SK-N-SH (cell line): ENCODE measurements around the gene USF3. TPM values are rescaled to one million over a fixed set of nuclear protein-coding genes. Genes with fewer than 3 reads are reported as not detected.

ENCODE experiments used
- CTCF ChIA-PET: fragments of 300-600, 350-600 bp; formaldehyde crosslinking; extraction: SDS; loops from one replicate; lab custom pipeline; 2021; lab: Yijun Ruan, JAX
- POLR2A ChIA-PET: fragments of 350-600 bp; sonication (Branson Sonifier 250); formaldehyde crosslinking; extraction: SDS; loops from one replicate; lab custom pipeline; 2020; ENCODE audit warnings: antibody characterized with exemption, inconsistent platforms; lab: Yijun Ruan, JAX
- DNase-seq: peaks from one replicate; pipeline ENCODE4 v3.0.0; 2012
- H2AFZ ChIP-seq: fragments of 200-600 bp; sonication (generic); 2 replicates; pipeline ENCODE4 v1.8.1; 2016; ENCODE audit warnings: antibody characterized with exemption, mild to moderate bottlenecking, low read depth
- H3F3A ChIP-seq: fragments of 200-600 bp; sonication (generic); replicated peaks from 2 replicates; pipeline ENCODE3; 2016; ENCODE audit warnings: antibody characterized with exemption, mild to moderate bottlenecking; ENCODE audit not compliant: insufficient read depth
- H3K27ac ChIP-seq, 2 experiments: fragments of 200-500 bp in 1 of 2; fragments of 200-600 bp in 1 of 2; sonication (Bioruptor generic) in 1 of 2; sonication (generic), shearing (Covaris generic) in 1 of 2; 2 replicates each; pipeline versions ENCODE4 v1.5.1 to v1.6.1; 2014 to 2016; ENCODE audit warnings: low read depth in 2 of 2, inconsistent platforms in 1 of 2, low read length in 1 of 2, mild to moderate bottlenecking in 1 of 2, mixed read lengths in 1 of 2
- H3K27me3 ChIP-seq: fragments of 200-600 bp; sonication (generic), shearing (Covaris generic); 2 replicates; pipeline ENCODE4 v1.6.1; 2016; ENCODE audit warnings: mixed run types; ENCODE audit not compliant: insufficient read depth
- H3K36me3 ChIP-seq, 2 experiments: fragments of 200-500 bp in 1 of 2; fragments of 200-600 bp in 1 of 2; sonication (Bioruptor generic) in 1 of 2; sonication (generic) in 1 of 2; replicated peaks in 1 of 2; 2 replicates each; pipeline versions ENCODE3 to v1.5.1; 2014 to 2016; ENCODE audit warnings: low read length in 1 of 2, mild to moderate bottlenecking in 1 of 2; ENCODE audit not compliant: insufficient read depth in 2 of 2, control insufficient read depth in 1 of 2
- H3K4me1 ChIP-seq, 2 experiments: fragments of 200-500 bp in 1 of 2; fragments of 200-600 bp in 1 of 2; sonication (Bioruptor generic) in 1 of 2; sonication (generic), shearing (Covaris generic) in 1 of 2; 2 replicates each; pipeline versions ENCODE4 v1.5.1 to v1.6.1; 2014 to 2016; ENCODE audit warnings: low read depth in 1 of 2, low read length in 1 of 2, mixed run types in 1 of 2; ENCODE audit not compliant: insufficient read depth in 2 of 2, control insufficient read depth in 1 of 2
- H3K4me2 ChIP-seq: fragments of 200-600 bp; sonication (generic), shearing (Covaris generic); 2 replicates; pipeline ENCODE4 v1.6.1; 2017; ENCODE audit warnings: mixed run types
- H3K4me3 ChIP-seq, 2 experiments: fragments of 200-500 bp in 1 of 2; fragments of 200-600 bp in 1 of 2; sonication (Bioruptor generic) in 1 of 2; sonication (generic), shearing (Covaris generic) in 1 of 2; 2 replicates each; pipeline versions ENCODE4 v1.5.1 to v1.8.1; 2014 to 2016; ENCODE audit warnings: low read depth in 2 of 2, inconsistent platforms in 1 of 2, low read length in 1 of 2, mild to moderate bottlenecking in 1 of 2, mixed read lengths in 1 of 2, moderate library complexity in 1 of 2
- H3K79me2 ChIP-seq: fragments of 200-600 bp; sonication (generic); 2 replicates; pipeline ENCODE4 v1.8.1; 2017; ENCODE audit warnings: mild to moderate bottlenecking; ENCODE audit not compliant: insufficient read depth
- H3K9ac ChIP-seq: fragments of 200-600 bp; sonication (generic); 2 replicates; pipeline ENCODE4 v1.6.1; 2017; ENCODE audit warnings: mixed run types
- H3K9me2 ChIP-seq: fragments of 200-600 bp; sonication (generic); 2 replicates; pipeline ENCODE4 v1.6.1; 2017; ENCODE audit warnings: mixed run types
- H3K9me3 ChIP-seq: fragments of 200-600 bp; sonication (generic); 2 replicates; pipeline ENCODE4 v1.6.1; 2017; ENCODE audit warnings: mixed run types, mild to moderate bottlenecking, moderate library complexity
- H4K20me1 ChIP-seq: fragments of 200-600 bp; sonication (generic); 2 replicates; pipeline ENCODE4 v1.6.1; 2017; ENCODE audit warnings: mild to moderate bottlenecking, mixed run types; ENCODE audit not compliant: insufficient read depth
- CHD2 ChIP-seq: fragments of 150-350 bp; IDR thresholded peaks from 2 replicates; pipeline ENCODE4 v1.6.1; 2018; ENCODE audit warnings: low read length; ENCODE audit not compliant: partially characterized antibody
- EZH2phosphoT487 ChIP-seq: fragments of 200-600 bp; sonication (generic); IDR thresholded peaks from 2 replicates; pipeline ENCODE4 v1.6.1; 2017; ENCODE audit warnings: low read depth, mixed run types, mild to moderate bottlenecking, antibody characterized with exemption, moderate library complexity, borderline replicate concordance
- FOSL2 ChIP-seq: IDR thresholded peaks from 2 replicates; pipeline ENCODE4 v1.4.0; 2012; ENCODE audit warnings: low read depth, mild to moderate bottlenecking, moderate library complexity, borderline replicate concordance
- FOXM1 ChIP-seq: IDR thresholded peaks from 2 replicates; pipeline ENCODE4 v1.4.0; 2012; ENCODE audit warnings: low read depth, mild to moderate bottlenecking
- GABPA ChIP-seq: IDR thresholded peaks from 2 replicates; pipeline ENCODE4 v1.4.0; 2012; ENCODE audit warnings: low read depth, mild to moderate bottlenecking
- GATA2 ChIP-seq: sonication (generic); formaldehyde crosslinking; IDR thresholded peaks from 2 replicates; pipeline ENCODE4 v1.5.0; 2020; ENCODE audit warnings: mild to moderate bottlenecking, missing genetic modification reagents
- NFIC ChIP-seq: IDR thresholded peaks from 2 replicates; pipeline ENCODE4 v1.4.0; 2012; ENCODE audit warnings: borderline replicate concordance
- RAD21 ChIP-seq: IDR thresholded peaks from 2 replicates; pipeline ENCODE4 v1.6.1; 2012; ENCODE audit warnings: mild to moderate bottlenecking, low read length
- RCOR1 ChIP-seq: fragments of 150-350 bp; IDR thresholded peaks from 2 replicates; pipeline ENCODE4 v1.6.1; 2017; ENCODE audit warnings: antibody characterized with exemption, low read length
- RFX5 ChIP-seq: IDR thresholded peaks from 2 replicates; pipeline ENCODE4 v1.6.1; 2012; ENCODE audit warnings: mild to moderate bottlenecking, improper control_type of control experiment, low read length
- TAF1 ChIP-seq: IDR thresholded peaks from 2 replicates; pipeline ENCODE4 v1.6.1; 2012; ENCODE audit warnings: low read depth, mild to moderate bottlenecking, low read length, moderate library complexity, borderline replicate concordance
- TCF12 ChIP-seq: IDR thresholded peaks from 2 replicates; pipeline ENCODE4 v1.4.0; 2012
- TEAD4 ChIP-seq: IDR thresholded peaks from 2 replicates; pipeline ENCODE4 v1.4.0; 2012; ENCODE audit warnings: mild to moderate bottlenecking, borderline replicate concordance; ENCODE audit not compliant: insufficient read depth
- WGBS: methylation state at CpG from one replicate; pipeline ENCODE4 v1.1.6; 2017; ENCODE audit warnings: low lambda C conversion rate; 5-methylcytosine and 5-hydroxymethylcytosine counted together
- polyA plus RNA-seq, 3 experiments: library from polyadenylated mRNA; depleted of rRNA; stranded (reverse); fragments of >200 nt; gene quantifications; 2 replicates each; pipeline ENCODE4 v1.2.3, GENCODE V29; 2012
- TF ChIP-seq, protein P1 (sequence below): IDR thresholded peaks from 2 replicates; pipeline ENCODE4 v1.4.0; 2012; ENCODE audit warnings: low read depth
- TF ChIP-seq, protein P2 (sequence below): IDR thresholded peaks from 2 replicates; pipeline ENCODE4; 2012
- TF ChIP-seq, protein P3 (sequence below): fragments of 150-350 bp; IDR thresholded peaks from 2 replicates; pipeline ENCODE4 v1.6.1; 2016; ENCODE audit warnings: mild to moderate bottlenecking, low read depth, low read length
- TF ChIP-seq, protein P4 (sequence below): IDR thresholded peaks from 2 replicates; pipeline ENCODE4 v1.6.1; 2012; ENCODE audit warnings: mild to moderate bottlenecking, low read depth, low read length, moderate library complexity

The USF3 gene
- polyA plus RNA-seq, 1 of the 3 experiments (the other 2 are of a cell fraction), result 3.1 TPM

DNA sequence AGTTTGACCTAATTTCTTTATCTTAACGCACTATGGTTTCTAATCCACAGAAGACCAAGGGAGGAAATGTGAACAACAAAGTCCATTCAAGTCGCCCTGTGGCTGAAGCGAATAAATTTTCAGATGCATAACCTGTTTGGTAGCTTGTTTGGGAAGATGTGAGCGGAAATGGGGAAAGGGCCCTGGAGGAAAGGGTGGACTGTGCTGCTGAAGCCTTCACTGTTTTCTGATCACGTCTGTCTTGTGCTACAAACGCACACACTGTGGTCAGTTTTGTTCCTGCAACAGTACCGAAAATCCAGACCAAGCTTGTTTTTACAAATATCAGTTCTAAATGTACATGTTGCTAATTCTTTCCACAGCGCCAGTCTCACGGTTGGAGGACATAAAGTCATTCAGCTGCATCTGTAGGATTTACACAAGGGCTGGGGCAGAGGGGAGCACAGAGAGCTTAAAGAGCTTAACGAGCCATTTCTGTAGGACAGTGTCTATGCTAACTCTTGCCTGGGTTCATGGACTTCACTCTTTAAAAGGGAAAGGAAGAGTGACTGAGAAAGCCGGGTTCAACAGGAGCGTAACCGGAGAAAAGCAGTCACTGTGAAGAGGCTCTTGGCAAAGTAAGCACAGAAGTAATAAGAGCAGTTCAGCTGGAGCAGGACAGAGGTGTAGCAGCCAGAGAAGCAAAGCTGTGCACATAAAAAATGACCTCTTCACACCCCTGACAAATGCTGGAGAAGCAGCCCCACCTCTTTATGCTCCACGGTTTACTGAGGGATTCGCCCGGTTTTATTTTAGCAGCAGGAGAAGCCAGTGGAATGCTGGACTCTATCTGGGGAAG is 66.6 kb downstream of the USF3 start (continued):
- TF ChIP-seq TEAD4 (no peak), RAD21 (no peak), TAF1 (no peak), GABPA (no peak)
- TF ChIP-seq, all 33 proteins: peak for 0

DNA sequence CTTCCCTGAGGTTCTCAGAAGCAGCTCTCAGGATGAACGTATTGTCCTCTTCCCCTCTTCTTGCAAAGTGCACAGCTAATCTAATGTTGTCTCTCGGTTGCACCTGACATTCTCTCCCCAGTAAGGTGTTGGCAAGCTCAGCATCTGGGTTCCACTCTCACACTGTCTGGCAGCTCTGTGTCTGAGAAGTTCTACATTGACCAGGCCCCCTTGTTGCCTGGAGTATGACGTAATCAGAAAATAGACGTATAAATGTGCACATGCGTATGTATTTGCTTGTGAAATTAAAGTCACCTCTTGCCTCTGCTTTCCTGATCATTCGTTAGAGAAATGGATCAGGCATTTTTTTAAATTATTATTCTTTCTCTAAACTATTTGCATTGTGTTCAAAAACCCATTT is 67.7 kb downstream of the USF3 start:
- H3K4me1 ChIP-seq, result no peaks in the 10 kb centered on the region
- H3K27ac ChIP-seq, result no peak overlapping the region
- H3K4me2 ChIP-seq, result no peak overlapping the region
- no peaks in the 10 kb centered on the region for H3K9me2 ChIP-seq
- H3K36me3 ChIP-seq, result no peaks in the 10 kb centered on the region
- 69% methylated on average over 6 of the region's 6 CpGs for WGBS
- TF ChIP-seq RFX5 (no peak), FOXM1 (no peak), NFIC (no peak), FOSL2 (no peak), GATA2 (no peak), RCOR1 (no peak), CHD2 (no peak), EZH2phosphoT487 (no peak), TCF12 (no peak), GABPA (no peak)
- TF ChIP-seq, protein P1, sequence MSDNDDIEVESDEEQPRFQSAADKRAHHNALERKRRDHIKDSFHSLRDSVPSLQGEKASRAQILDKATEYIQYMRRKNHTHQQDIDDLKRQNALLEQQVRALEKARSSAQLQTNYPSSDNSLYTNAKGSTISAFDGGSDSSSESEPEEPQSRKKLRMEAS, result no peak
- TF ChIP-seq, protein P2, sequence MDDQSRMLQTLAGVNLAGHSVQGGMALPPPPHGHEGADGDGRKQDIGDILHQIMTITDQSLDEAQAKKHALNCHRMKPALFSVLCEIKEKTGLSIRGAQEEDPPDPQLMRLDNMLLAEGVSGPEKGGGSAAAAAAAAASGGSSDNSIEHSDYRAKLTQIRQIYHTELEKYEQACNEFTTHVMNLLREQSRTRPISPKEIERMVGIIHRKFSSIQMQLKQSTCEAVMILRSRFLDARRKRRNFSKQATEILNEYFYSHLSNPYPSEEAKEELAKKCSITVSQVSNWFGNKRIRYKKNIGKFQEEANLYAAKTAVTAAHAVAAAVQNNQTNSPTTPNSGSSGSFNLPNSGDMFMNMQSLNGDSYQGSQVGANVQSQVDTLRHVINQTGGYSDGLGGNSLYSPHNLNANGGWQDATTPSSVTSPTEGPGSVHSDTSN, result no peak
- TF ChIP-seq, protein P3, sequence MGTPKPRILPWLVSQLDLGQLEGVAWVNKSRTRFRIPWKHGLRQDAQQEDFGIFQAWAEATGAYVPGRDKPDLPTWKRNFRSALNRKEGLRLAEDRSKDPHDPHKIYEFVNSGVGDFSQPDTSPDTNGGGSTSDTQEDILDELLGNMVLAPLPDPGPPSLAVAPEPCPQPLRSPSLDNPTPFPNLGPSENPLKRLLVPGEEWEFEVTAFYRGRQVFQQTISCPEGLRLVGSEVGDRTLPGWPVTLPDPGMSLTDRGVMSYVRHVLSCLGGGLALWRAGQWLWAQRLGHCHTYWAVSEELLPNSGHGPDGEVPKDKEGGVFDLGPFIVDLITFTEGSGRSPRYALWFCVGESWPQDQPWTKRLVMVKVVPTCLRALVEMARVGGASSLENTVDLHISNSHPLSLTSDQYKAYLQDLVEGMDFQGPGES, result no peak
- TF ChIP-seq, protein P4, sequence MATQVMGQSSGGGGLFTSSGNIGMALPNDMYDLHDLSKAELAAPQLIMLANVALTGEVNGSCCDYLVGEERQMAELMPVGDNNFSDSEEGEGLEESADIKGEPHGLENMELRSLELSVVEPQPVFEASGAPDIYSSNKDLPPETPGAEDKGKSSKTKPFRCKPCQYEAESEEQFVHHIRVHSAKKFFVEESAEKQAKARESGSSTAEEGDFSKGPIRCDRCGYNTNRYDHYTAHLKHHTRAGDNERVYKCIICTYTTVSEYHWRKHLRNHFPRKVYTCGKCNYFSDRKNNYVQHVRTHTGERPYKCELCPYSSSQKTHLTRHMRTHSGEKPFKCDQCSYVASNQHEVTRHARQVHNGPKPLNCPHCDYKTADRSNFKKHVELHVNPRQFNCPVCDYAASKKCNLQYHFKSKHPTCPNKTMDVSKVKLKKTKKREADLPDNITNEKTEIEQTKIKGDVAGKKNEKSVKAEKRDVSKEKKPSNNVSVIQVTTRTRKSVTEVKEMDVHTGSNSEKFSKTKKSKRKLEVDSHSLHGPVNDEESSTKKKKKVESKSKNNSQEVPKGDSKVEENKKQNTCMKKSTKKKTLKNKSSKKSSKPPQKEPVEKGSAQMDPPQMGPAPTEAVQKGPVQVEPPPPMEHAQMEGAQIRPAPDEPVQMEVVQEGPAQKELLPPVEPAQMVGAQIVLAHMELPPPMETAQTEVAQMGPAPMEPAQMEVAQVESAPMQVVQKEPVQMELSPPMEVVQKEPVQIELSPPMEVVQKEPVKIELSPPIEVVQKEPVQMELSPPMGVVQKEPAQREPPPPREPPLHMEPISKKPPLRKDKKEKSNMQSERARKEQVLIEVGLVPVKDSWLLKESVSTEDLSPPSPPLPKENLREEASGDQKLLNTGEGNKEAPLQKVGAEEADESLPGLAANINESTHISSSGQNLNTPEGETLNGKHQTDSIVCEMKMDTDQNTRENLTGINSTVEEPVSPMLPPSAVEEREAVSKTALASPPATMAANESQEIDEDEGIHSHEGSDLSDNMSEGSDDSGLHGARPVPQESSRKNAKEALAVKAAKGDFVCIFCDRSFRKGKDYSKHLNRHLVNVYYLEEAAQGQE, result no peak
- no peak overlapping the region for H2AFZ ChIP-seq
- no peak overlapping the region for H3K4me3 ChIP-seq
- H3K27me3 ChIP-seq, result no peaks in the 10 kb centered on the region
- H3K9ac ChIP-seq, result no peak overlapping the region
- DNase-seq, result no peak
- POLR2A ChIA-PET, result no interaction called here
- H4K20me1 ChIP-seq, result no peaks in the 10 kb centered on the region
- H3F3A ChIP-seq, result no peaks in the 10 kb centered on the region
- H3K9me3 ChIP-seq, result no peaks in the 10 kb centered on the region
- H3K79me2 ChIP-seq, result no peaks in the 10 kb centered on the region
- CTCF ChIA-PET, result interaction anchor here (0.7 to 2.2 kb wide), 6 partner anchors 11 to 135 kb away, joined by 3 to 6 read pairs (median 4); no protein-coding TSS in a partner anchor
